HuH-7 (cell line): ENCODE measurements around the gene INPP4A.
"Not testable (repeated sequence)": the region's sequence is repeated elsewhere in the genome, so short reads cannot be mapped to it uniquely, and the experiment has no call there.

Experiments
- DNase-seq: peaks from one replicate; pipeline ENCODE4 v3.0.0; 2011; ENCODE audit warnings: low spot score

The INPP4A gene

GRCh38 chr2:98586551-98587140, 142.0 kb downstream of the INPP4A start:
- DNase-seq: no peak

GRCh38 chr2:98588880-98589431, 144.3 kb downstream of the INPP4A start:
- DNase-seq: no peak

GRCh38 chr2:98589489-98589888, 144.8 kb downstream of the INPP4A start:
- DNase-seq: no peak

- no peak for DNase-seq
Measured at GRCh38 chr2:98592565-98592964, 147.9 kb downstream of the INPP4A start.

- DNase-seq: not testable (repeated sequence)
Measured at GRCh38 chr2:98594665-98595064, 150.0 kb downstream of the INPP4A start.

- DNase-seq: no peak
Measured at GRCh38 chr2:98598781-98599428, 154.2 kb downstream of the INPP4A start.

- DNase-seq: peak; percentile 87
Measured at GRCh38 chr2:98601532-98602132, 157.0 kb downstream of the INPP4A start.

- no peak for DNase-seq
Measured at GRCh38 chr2:98604547-98604946, 159.9 kb downstream of the INPP4A start.

- no peak for DNase-seq
Measured at GRCh38 chr2:98605076-98605475, 160.4 kb downstream of the INPP4A start.

- DNase-seq: no peak
Measured at GRCh38 chr2:98606431-98606830, 161.8 kb downstream of the INPP4A start.

GRCh38 chr2:98607104-98607503, 162.4 kb downstream of the INPP4A start:
- no peak for DNase-seq

GRCh38 chr2:98607741-98608115, 163.1 kb downstream of the INPP4A start:
- peak; percentile 50 for DNase-seq

- DNase-seq: peak; percentile 99
Measured at GRCh38 chr2:98608116-98608961, 163.7 kb downstream of the INPP4A start, which contains the start of the genes COA5 and UNC50. Gene COA5 (minus strand): TSS chr2:98608512. CDS start chr2:98608405, 107 bp downstream. Gene UNC50 (plus strand): TSS chr2:98608589. CDS start chr2:98609760, 1,171 bp downstream.

GRCh38 chr2:98608962-98609604, 164.4 kb downstream of the INPP4A start:
- DNase-seq: peak; percentile 44

- DNase-seq: no peak
Measured at GRCh38 chr2:98614024-98614739, 169.5 kb downstream of the INPP4A start.

GRCh38 chr2:98615481-98615880, 170.8 kb downstream of the INPP4A start:
- no peak for DNase-seq

GRCh38 chr2:98617149-98617548, 172.5 kb downstream of the INPP4A start:
- DNase-seq: no peak

GRCh38 chr2:98623657-98624056, 179.0 kb downstream of the INPP4A start:
- DNase-seq: no peak

GRCh38 chr2:98632351-98632750, 187.7 kb downstream of the INPP4A start:
- DNase-seq: no peak

GRCh38 chr2:98634406-98635092, 189.9 kb downstream of the INPP4A start:
- peak; percentile 37 for DNase-seq
